Measurements from ENCODE around the gene ARHGAP15.

DNA sequence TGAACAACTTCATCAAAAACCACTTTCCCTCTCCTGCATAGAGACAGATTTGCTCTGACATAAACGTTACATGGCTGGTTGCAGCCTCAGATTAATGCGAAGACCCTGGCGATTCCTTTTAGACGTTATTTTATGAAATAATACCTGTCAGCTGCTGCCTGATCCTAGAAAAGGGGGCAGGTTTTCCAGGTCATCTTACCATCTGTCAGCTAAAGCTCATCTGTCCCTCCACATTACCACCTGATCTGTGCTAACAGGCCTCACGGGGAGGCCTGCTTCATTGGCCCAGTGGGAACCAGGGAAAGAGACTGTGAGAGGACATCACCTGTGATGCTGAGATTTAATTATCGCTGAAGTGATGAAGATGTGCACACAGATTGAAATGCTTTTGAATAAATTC, 261.0 kb downstream of the ARHGAP15 start:
- no peak for TF ChIP-seq CTCF (conservative IDR thresholded peaks at IDR 0.05)
- TF ChIP-seq EZH2 (IDR thresholded peaks at IDR 0.05; ENCODE audit: low read depth), result no peak
